IMR-90 (cell line): Measurements from ENCODE around the gene PPP1R14C. TPM values are rescaled to one million over a fixed set of nuclear protein-coding genes. Genes with fewer than 3 reads are reported as not detected.

Source experiments
- ATAC-seq: fragments of 200-7000 bp; cut with Tn5 transposase; 2 replicates; pipeline ENCODE4 v1.9.1; 2020; ENCODE audit warnings: low read depth, mild to moderate bottlenecking, moderate library complexity
- BruUV-seq: library from RNA; stranded (reverse); fragments of 400-500 nt; replicated peaks from 2 replicates; lab custom pipeline; 2021; lab: Mats Ljungman, UMichigan
- CTCF ChIA-PET: fragments of 300-600 bp; formaldehyde crosslinking; extraction: SDS; loops from one replicate; lab custom pipeline; 2021; ENCODE audit warnings: antibody characterized with exemption; lab: Yijun Ruan, JAX
- POLR2A ChIA-PET: fragments of 300-600 bp; sonication (Branson Sonifier 250); formaldehyde crosslinking; loops from one replicate; lab custom pipeline; 2022; ENCODE audit warnings: antibody characterized with exemption; ENCODE audit not compliant: unreplicated experiment; lab: Charles Lee
- DNase-seq: peaks from one replicate; pipeline ENCODE4 v3.0.0; 2013
- H2AFZ ChIP-seq: replicated peaks from 2 replicates; pipeline ENCODE3; 2013; ENCODE audit warnings: low read length, mild to moderate bottlenecking; ENCODE audit not compliant: poor library complexity
- H2AK5ac ChIP-seq: 2 replicates; pipeline ENCODE4 v1.6.1; 2013; ENCODE audit warnings: low read depth, low read length, inconsistent platforms
- H2AK9ac ChIP-seq: replicated peaks from 2 replicates; pipeline ENCODE3; 2013; ENCODE audit warnings: mild to moderate bottlenecking, low read depth, low read length, moderate library complexity; ENCODE audit not compliant: poor library complexity
- H2BK120ac ChIP-seq: 2 replicates; pipeline ENCODE4 v1.6.1; 2013; ENCODE audit warnings: low read depth, low read length, inconsistent platforms
- H2BK15ac ChIP-seq: 3 replicates; pipeline ENCODE4 v1.6.1; 2013; ENCODE audit warnings: low read depth, low read length, inconsistent platforms
- H2BK20ac ChIP-seq: 2 replicates; pipeline ENCODE4 v1.6.1; 2013; ENCODE audit warnings: low read depth, mild to moderate bottlenecking, inconsistent platforms, low read length, moderate library complexity
- H2BK5ac ChIP-seq: 2 replicates; pipeline ENCODE4 v1.6.1; 2013; ENCODE audit warnings: mild to moderate bottlenecking, low read depth, low read length, inconsistent platforms; ENCODE audit not compliant: poor library complexity, severe bottlenecking
- H3K14ac ChIP-seq: replicated peaks from 2 replicates; pipeline ENCODE4 v1.6.1; 2013; ENCODE audit warnings: low read depth, low read length, inconsistent platforms
- H3K18ac ChIP-seq: 2 replicates; pipeline ENCODE4 v1.6.1; 2013; ENCODE audit warnings: low read depth, low read length, control low read depth
- H3K23ac ChIP-seq: 2 replicates; pipeline ENCODE4 v1.6.1; 2013; ENCODE audit warnings: low read depth, low read length, inconsistent platforms
- H3K27ac ChIP-seq: 2 replicates; pipeline ENCODE4 v1.5.1; 2013; ENCODE audit warnings: mild to moderate bottlenecking, control low read depth, low read length; ENCODE audit not compliant: insufficient read depth
- H3K27me3 ChIP-seq: 2 replicates; pipeline ENCODE4 v1.6.1; 2013; ENCODE audit warnings: low read length; ENCODE audit not compliant: control insufficient read depth, insufficient read depth
- H3K36me3 ChIP-seq: 2 replicates; pipeline ENCODE4 v1.6.1; 2013; ENCODE audit warnings: low read length, mixed read lengths; ENCODE audit not compliant: control insufficient read depth, insufficient read depth
- H3K4ac ChIP-seq: 2 replicates; pipeline ENCODE4 v1.6.1; 2013; ENCODE audit warnings: low read depth, low read length, inconsistent platforms
- H3K4me1 ChIP-seq: 2 replicates; pipeline ENCODE4 v1.6.1; 2013; ENCODE audit warnings: low read length, mixed read lengths; ENCODE audit not compliant: control insufficient read depth, insufficient read depth
- H3K4me2 ChIP-seq: 2 replicates; pipeline ENCODE4 v1.6.1; 2013; ENCODE audit warnings: low read depth, mild to moderate bottlenecking, control low read depth, low read length, moderate library complexity
- H3K4me3 ChIP-seq: 2 replicates; pipeline ENCODE4 v1.5.1; 2013; ENCODE audit warnings: low read depth, mild to moderate bottlenecking, control low read depth, low read length, moderate library complexity; ENCODE audit not compliant: insufficient read depth
- H3K56ac ChIP-seq: 2 replicates; pipeline ENCODE4 v1.6.1; 2013; ENCODE audit warnings: low read length, inconsistent platforms; ENCODE audit not compliant: insufficient read depth; ENCODE audit errors: extremely low read depth
- H3K79me1 ChIP-seq, 2 experiments: 2 replicates each; pipeline ENCODE4 v1.6.1; 2013; ENCODE audit warnings: low read length in 2 of 2, inconsistent platforms in 1 of 2, low read depth in 1 of 2
- H3K9ac ChIP-seq: 2 replicates; pipeline ENCODE4 v1.6.1; 2013; ENCODE audit warnings: low read depth, low read length, control low read depth
- H3K9me1 ChIP-seq: 2 replicates; pipeline ENCODE4 v1.6.1; 2013; ENCODE audit warnings: low read length, inconsistent platforms; ENCODE audit not compliant: insufficient read depth
- H3K9me3 ChIP-seq: 2 replicates; pipeline ENCODE4 v1.6.1; 2013; ENCODE audit warnings: low read length; ENCODE audit not compliant: control insufficient read depth, insufficient read depth
- H4K20me1 ChIP-seq: 2 replicates; pipeline ENCODE4 v1.6.1; 2013; ENCODE audit warnings: low read length, inconsistent platforms; ENCODE audit not compliant: insufficient read depth
- H4K5ac ChIP-seq: 2 replicates; pipeline ENCODE4 v1.6.1; 2013; ENCODE audit warnings: mild to moderate bottlenecking, low read depth, low read length, control low read depth
- H4K8ac ChIP-seq, 2 experiments: 2 replicates each; pipeline ENCODE4 v1.6.1; 2013; ENCODE audit warnings: low read depth in 2 of 2, low read length in 2 of 2, control low read depth in 1 of 2, inconsistent platforms in 1 of 2
- H4K91ac ChIP-seq: 2 replicates; pipeline ENCODE4 v1.6.1; 2013; ENCODE audit warnings: low read depth, low read length, inconsistent platforms; ENCODE audit not compliant: insufficient read depth
- BHLHE40 ChIP-seq: fragments of 150-350 bp; IDR thresholded peaks from 2 replicates; pipeline ENCODE4 v1.6.1; 2016; ENCODE audit warnings: mild to moderate bottlenecking, low read depth, low read length
- CEBPB ChIP-seq: IDR thresholded peaks from 2 replicates; pipeline ENCODE4 v1.6.1; 2012; ENCODE audit warnings: low read depth, low read length, improper control_type of control experiment
- CHD1 ChIP-seq: IDR thresholded peaks from 2 replicates; pipeline ENCODE4 v1.6.1; 2012; ENCODE audit warnings: low read depth, low read length, improper control_type of control experiment
- CTCF ChIP-seq: conservative IDR thresholded peaks from 2 replicates; pipeline ENCODE4 v1.5.1; 2012; ENCODE audit warnings: mild to moderate bottlenecking, low read depth, low read length, improper control_type of control experiment
- ELK1 ChIP-seq: fragments of 150-350 bp; IDR thresholded peaks from 2 replicates; pipeline ENCODE4 v1.6.1; 2016; ENCODE audit warnings: low read depth, mild to moderate bottlenecking, low read length, moderate library complexity, borderline replicate concordance
- FOS ChIP-seq: fragments of 150-350 bp; IDR thresholded peaks from 2 replicates; pipeline ENCODE4 v1.6.1; 2016; ENCODE audit warnings: low read depth, low read length
- MAFK ChIP-seq: IDR thresholded peaks from 2 replicates; pipeline ENCODE4 v1.6.1; 2012; ENCODE audit warnings: low read depth, low read length, improper control_type of control experiment
- MAZ ChIP-seq: IDR thresholded peaks from 2 replicates; pipeline ENCODE4 v1.6.1; 2012; ENCODE audit warnings: low read depth, mild to moderate bottlenecking, low read length, improper control_type of control experiment, moderate library complexity, borderline replicate concordance
- MXI1 ChIP-seq: IDR thresholded peaks from 2 replicates; pipeline ENCODE4 v1.6.1; 2012; ENCODE audit warnings: low read depth, mild to moderate bottlenecking, low read length, moderate library complexity, borderline replicate concordance
- NFE2L2 ChIP-seq: fragments of 150-350 bp; IDR thresholded peaks from 2 replicates; pipeline ENCODE4 v1.6.1; 2016; ENCODE audit warnings: low read depth, mild to moderate bottlenecking, low read length
- POLR2A ChIP-seq: IDR thresholded peaks from 2 replicates; pipeline ENCODE4 v1.6.1; 2012; ENCODE audit warnings: mild to moderate bottlenecking, low read depth, low read length
- RAD21 ChIP-seq: IDR thresholded peaks from 2 replicates; pipeline ENCODE4 v1.6.1; 2012; ENCODE audit warnings: low read length, improper control_type of control experiment
- RCOR1 ChIP-seq: IDR thresholded peaks from 2 replicates; pipeline ENCODE4 v1.6.1; 2012; ENCODE audit warnings: mild to moderate bottlenecking, low read length, improper control_type of control experiment; ENCODE audit not compliant: insufficient replicate concordance
- RFX5 ChIP-seq: IDR thresholded peaks from 2 replicates; pipeline ENCODE4 v1.8.0; 2012; ENCODE audit warnings: low read depth, mild to moderate bottlenecking, low read length, moderate library complexity
- SMC3 ChIP-seq: fragments of 150-350 bp; IDR thresholded peaks from 2 replicates; pipeline ENCODE4 v1.6.1; 2016; ENCODE audit warnings: low read depth, mild to moderate bottlenecking, antibody characterized with exemption, low read length, moderate library complexity
- USF2 ChIP-seq: fragments of 150-350 bp; IDR thresholded peaks from 2 replicates; pipeline ENCODE4 v1.6.1; 2017; ENCODE audit warnings: mild to moderate bottlenecking, antibody characterized with exemption, low read length, low read depth
- whole genome bisulfite sequencing, 2 experiments: methylation state at CpG; one replicate each; pipeline versions ENCODE4 v1.1.5 to v1.1.7; 2013; ENCODE audit warnings: missing lambda C conversion rate in 2 of 2; ENCODE audit not compliant: insufficient read length in 1 of 2; ENCODE audit errors: extremely low coverage in 2 of 2; 5-methylcytosine and 5-hydroxymethylcytosine counted together
- dilution Hi-C: fragments of 300-500 bp; cut with HindIII; formaldehyde crosslinking; loops from one replicate; pipeline ENCODE4 v1.14.3; 2018; ENCODE audit warnings: low sequenced_read_pairs; ENCODE audit not compliant: unreplicated experiment
- in situ Hi-C: fragments of 300-500 bp; cut with MboI; formaldehyde crosslinking; loops from 3 replicates; pipeline ENCODE4 v1.14.3; 2019; ENCODE audit warnings: low sequenced_read_pairs, inconsistent platforms, mixed read lengths
- intact Hi-C: fragments of 100-400 bp; cut with micrococcal nuclease; formaldehyde crosslinking; loops from 2 replicates; pipeline ENCODE4 v1.10.0; 2022
- polyA plus RNA-seq, 3 experiments: library from polyadenylated mRNA; depleted of rRNA; stranded (reverse); fragments of >200 nt; gene quantifications; 2 replicates each; pipeline ENCODE4 v1.2.3, GENCODE V29; 2012; ENCODE audit warnings: low replicate concordance in 1 of 3
- total RNA-seq: library from RNA; depleted of rRNA; stranded (reverse); fragments of >200 nt; gene quantifications from 2 replicates; pipeline ENCODE4 v1.2.3, GENCODE V29; 2012

PPP1R14C gene
- total and polyA plus RNA-seq, 2 of the 4 experiments (the other 2 are of a cell fraction) = not detected

DNA sequence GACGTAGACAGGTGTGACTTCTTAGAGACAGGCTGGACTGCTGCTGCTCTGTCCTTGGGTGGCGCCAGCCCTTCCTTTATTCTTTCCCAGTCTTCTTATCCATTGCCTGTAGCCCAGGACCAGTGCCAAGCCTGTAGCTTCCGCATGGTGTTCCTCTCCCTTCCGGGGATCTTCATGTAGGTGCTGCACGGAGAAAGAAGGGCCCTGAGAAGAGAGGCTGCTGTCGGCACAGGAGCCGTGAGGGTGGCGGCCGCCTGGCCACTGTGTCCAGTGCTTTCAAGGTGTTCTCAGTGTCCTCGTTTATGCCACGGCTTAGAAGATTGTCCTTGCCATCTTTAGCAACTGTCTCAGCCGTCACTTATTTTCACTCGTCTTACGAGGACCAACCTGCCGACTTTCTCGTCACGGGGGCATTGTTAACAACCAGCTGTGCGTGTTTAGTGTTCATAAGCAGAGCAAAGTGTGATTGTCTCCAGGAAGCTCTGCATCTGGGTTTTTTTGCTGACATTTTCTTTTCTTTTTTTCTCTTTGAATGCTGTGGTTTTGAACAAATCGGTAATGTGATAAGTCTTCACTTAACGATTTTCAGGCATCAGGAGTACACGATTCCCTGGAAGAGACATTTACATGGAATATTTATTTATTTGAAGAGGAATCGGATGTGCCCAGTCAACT is 61.2 kb downstream of the PPP1R14C start:
- TF ChIP-seq USF2 (no peak), BHLHE40 (no peak), MAFK (no peak), FOS (no peak), RCOR1 (no peak), POLR2A (no peak), RFX5 (no peak), SMC3 (no peak), CEBPB (no peak), RAD21 (no peak), CTCF (no peak), CHD1 (no peak), NFE2L2 (no peak), ELK1 (no peak), MXI1 (no peak), MAZ (no peak)
- Histone ChIP-seq H2AFZ (no peak overlapping the region), H3K4me2 (no peak overlapping the region), H3K14ac (no peak overlapping the region), H4K8ac (no peak overlapping the region), H2AK9ac (no peak overlapping the region), H4K5ac (no peak overlapping the region), H3K9me1 (no peaks in the 10 kb centered on the region), H3K4me1 (peaks cover 5% of the 10 kb centered on the region; the same call in 1 of the 2 replicates), H2BK5ac (no peak overlapping the region), H2BK20ac (no peak overlapping the region), H3K23ac (no peak overlapping the region), H2BK15ac (no peak overlapping the region), H3K4ac (no peak overlapping the region), H3K27ac (no peak overlapping the region), H3K4me3 (no peak overlapping the region), H3K36me3 (no peaks in the 10 kb centered on the region), H2BK120ac (no peak overlapping the region), H3K56ac (no peak overlapping the region), H3K27me3 (peaks cover 2% of the 10 kb centered on the region; the same call in 1 of the 2 replicates), H4K91ac (no peak overlapping the region), H3K9ac (no peak overlapping the region), H3K9me3 (no peaks in the 10 kb centered on the region), H3K18ac (no peak overlapping the region), H4K20me1 (no peaks in the 10 kb centered on the region), H2AK5ac (no peak overlapping the region), H3K79me1 (no peaks in the 10 kb centered on the region)
- ChIA-PET CTCF (no interaction called here), POLR2A (no interaction called here)
- no TSS peak for BruUV-seq
- in situ Hi-C loops = no loop called here
- 85% methylated on average over 17 of the region's 22 CpGs; no CpG with 5 or more reads in 1 of the 2 experiments for WGBS, 2 experiments
- intact Hi-C loops = no loop called here
- ATAC-seq (no peak), DNase-seq (no peak)
- dilution Hi-C loops = no loop called here
